Activated CD4-positive, alpha-beta memory T cell treated with anti-CD3 and anti-CD28 coated beads for 36 hours (primary cell): Measurements from ENCODE around the gene RNF44. TPM values are rescaled to one million over a fixed set of nuclear protein-coding genes. Genes with fewer than 3 reads are reported as not detected.

Experiments used
- CTCF ChIA-PET: fragments of 350-600 bp; sonication (Branson Sonifier 250); formaldehyde crosslinking; loops from one replicate; lab custom pipeline; 2021; ENCODE audit warnings: antibody characterized with exemption, inconsistent platforms; lab: Charles Lee
- POLR2A ChIA-PET: fragments of 350-600 bp; sonication (Branson Sonifier 250); formaldehyde crosslinking; loops from one replicate; lab custom pipeline; 2021; ENCODE audit warnings: antibody characterized with exemption; lab: Charles Lee
- DNase-seq: peaks from one replicate; pipeline ENCODE4 v3.0.0-alpha.2; 2020
- H3K27ac Mint-ChIP-seq: one replicate; pipeline ENCODE4 v1.8.0; 2021; ENCODE audit warnings: mixed read lengths
- H3K27me3 Mint-ChIP-seq: one replicate; pipeline ENCODE4 v1.8.0; 2021; ENCODE audit warnings: mixed read lengths
- H3K36me3 Mint-ChIP-seq: one replicate; pipeline ENCODE4 v1.8.0; 2021; ENCODE audit warnings: mixed read lengths
- H3K4me1 Mint-ChIP-seq: one replicate; pipeline ENCODE4 v1.8.0; 2021; ENCODE audit warnings: low read depth, mixed read lengths
- H3K4me3 Mint-ChIP-seq: one replicate; pipeline ENCODE4 v1.8.0; 2021; ENCODE audit warnings: mild to moderate bottlenecking, mixed read lengths
- H3K9me3 Mint-ChIP-seq: one replicate; pipeline ENCODE4 v1.8.0; 2021; ENCODE audit warnings: mixed read lengths
- intact Hi-C: fragments of 100-400 bp; cut with micrococcal nuclease; formaldehyde crosslinking; loops from one replicate; pipeline ENCODE4 v1.15.1; 2023
- total RNA-seq, 2 experiments: library from RNA; stranded (reverse); gene quantifications; one replicate each; pipeline ENCODE4 v1.2.3, GENCODE V29; 2021

RNF44 gene
- total RNA-seq, 2 experiments from 2014 or later: 61.9 to 68.1 TPM

DNA sequence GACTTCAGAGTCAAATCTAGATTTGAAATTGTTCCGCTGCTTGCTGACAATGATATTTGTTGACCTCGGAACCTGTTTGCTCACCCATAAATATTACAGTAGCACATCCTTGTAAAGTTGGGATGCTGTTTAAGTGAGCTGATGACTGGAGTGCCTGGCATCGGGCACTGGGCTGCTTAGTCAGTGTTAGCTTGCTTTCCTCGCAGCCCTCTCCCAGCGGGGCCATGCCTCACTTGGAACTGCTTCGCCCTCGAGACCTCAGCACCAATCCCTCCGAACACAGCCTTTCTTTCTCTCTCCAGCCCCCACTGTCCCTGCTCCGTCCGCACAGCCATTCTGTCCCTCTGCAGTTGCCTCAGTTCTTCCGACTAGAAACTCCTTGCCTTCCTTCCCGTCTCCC lies 23.4 kb downstream of the RNF44 start:
- peaks cover 12% of the 10 kb centered on the region for H3K4me1 Mint-ChIP-seq
- no peak overlapping the region for H3K27ac Mint-ChIP-seq
- DNase-seq: no peak
- no peak overlapping the region for H3K4me3 Mint-ChIP-seq
- H3K36me3 Mint-ChIP-seq: no peaks in the 10 kb centered on the region
- intact Hi-C loops: no loop called here
- H3K9me3 Mint-ChIP-seq: no peaks in the 10 kb centered on the region
- CTCF ChIA-PET: no interaction called here
- POLR2A ChIA-PET: no interaction called here
- no peaks in the 10 kb centered on the region for H3K27me3 Mint-ChIP-seq

DNA sequence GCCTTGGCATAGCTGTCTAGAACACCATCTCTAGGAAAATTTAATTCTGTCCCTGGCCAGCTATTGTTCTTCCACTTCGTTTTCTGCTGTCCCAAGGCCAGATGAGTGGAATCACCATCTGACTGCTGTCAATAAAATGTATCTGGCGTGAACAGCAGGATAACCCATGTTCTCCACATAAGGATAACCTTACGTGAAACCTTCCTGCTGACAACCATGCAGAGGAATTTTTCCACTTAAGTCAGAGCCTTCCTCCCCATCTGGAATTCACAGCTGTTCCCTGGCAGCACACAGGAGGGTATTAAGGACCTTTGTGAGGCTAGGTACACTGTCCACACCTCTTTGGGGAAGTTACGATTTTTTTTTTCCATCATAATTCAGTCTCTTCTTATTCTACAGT lies 28.6 kb downstream of the RNF44 start:
- no peak overlapping the region for H3K27ac Mint-ChIP-seq
- POLR2A ChIA-PET: no interaction called here
- intact Hi-C loops: no loop called here
- H3K9me3 Mint-ChIP-seq: no peaks in the 10 kb centered on the region
- peaks cover 29% of the 10 kb centered on the region for H3K36me3 Mint-ChIP-seq
- CTCF ChIA-PET: interaction anchor here (2.6 kb wide), 1 partner anchor 92 kb away, joined by 5 read pairs; no protein-coding TSS in a partner anchor
- no peak overlapping the region for H3K4me3 Mint-ChIP-seq
- peaks cover 4% of the 10 kb centered on the region for H3K4me1 Mint-ChIP-seq
- DNase-seq: no peak
- no peaks in the 10 kb centered on the region for H3K27me3 Mint-ChIP-seq

GRCh38 chr5:176507911-176508310 lies 29.3 kb downstream of the RNF44 start:
- intact Hi-C loops: no loop called here
- Mint-ChIP-seq H3K4me1 (peaks cover 4% of the 10 kb centered on the region), H3K4me3 (no peak overlapping the region), H3K36me3 (peaks cover 35% of the 10 kb centered on the region), H3K27me3 (no peaks in the 10 kb centered on the region), H3K27ac (no peak overlapping the region), H3K9me3 (no peaks in the 10 kb centered on the region)
- ChIA-PET POLR2A (no interaction called here), CTCF (interaction anchor here (2.6 kb wide), 1 partner anchor 91 kb away, joined by 5 read pairs; no protein-coding TSS in a partner anchor)
- DNase-seq: no peak

- H3K4me3 Mint-ChIP-seq: no peak overlapping the region
- CTCF ChIA-PET: no interaction called here
- H3K27ac Mint-ChIP-seq: no peak overlapping the region
- no peak for DNase-seq
- no peaks in the 10 kb centered on the region for H3K4me1 Mint-ChIP-seq
- peaks cover 52% of the 10 kb centered on the region for H3K36me3 Mint-ChIP-seq
- intact Hi-C loops: no loop called here
- no peaks in the 10 kb centered on the region for H3K27me3 Mint-ChIP-seq
- POLR2A ChIA-PET: no interaction called here
- no peaks in the 10 kb centered on the region for H3K9me3 Mint-ChIP-seq
These were observed 33.7 kb downstream of the RNF44 start for GRCh38 chr5:176503496-176503895.

DNA sequence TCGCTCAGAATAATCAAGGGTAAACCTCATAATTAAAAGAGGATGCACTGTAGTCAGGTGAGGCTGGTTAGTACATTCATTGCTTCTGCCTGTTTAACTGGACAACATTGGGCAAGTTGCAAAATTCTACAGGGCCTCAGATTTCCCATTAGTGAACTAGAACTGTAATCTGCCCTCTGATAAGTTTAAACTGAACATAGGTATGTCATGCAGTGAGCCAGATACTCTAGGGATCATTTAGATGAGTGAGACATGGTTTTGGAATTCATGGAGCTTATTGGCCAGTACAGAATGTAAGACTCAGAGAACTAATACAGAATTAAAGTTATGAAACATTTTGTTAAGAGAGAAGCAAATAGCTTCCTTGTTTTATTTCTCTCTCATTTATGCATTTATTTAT lies 35.9 kb downstream of the RNF44 start:
- Mint-ChIP-seq H3K27me3 (no peaks in the 10 kb centered on the region), H3K4me3 (no peak overlapping the region), H3K4me1 (no peaks in the 10 kb centered on the region), H3K27ac (no peak overlapping the region), H3K36me3 (peaks cover 46% of the 10 kb centered on the region), H3K9me3 (no peaks in the 10 kb centered on the region)
- DNase-seq: no peak
- ChIA-PET CTCF (interaction anchor here (1.0 to 1.1 kb wide), 2 partner anchors 41 to 53 kb away, joined by 3 read pairs; partner anchors contain the start of gene FAF2), POLR2A (no interaction called here)
- intact Hi-C loops: no loop called here

DNA sequence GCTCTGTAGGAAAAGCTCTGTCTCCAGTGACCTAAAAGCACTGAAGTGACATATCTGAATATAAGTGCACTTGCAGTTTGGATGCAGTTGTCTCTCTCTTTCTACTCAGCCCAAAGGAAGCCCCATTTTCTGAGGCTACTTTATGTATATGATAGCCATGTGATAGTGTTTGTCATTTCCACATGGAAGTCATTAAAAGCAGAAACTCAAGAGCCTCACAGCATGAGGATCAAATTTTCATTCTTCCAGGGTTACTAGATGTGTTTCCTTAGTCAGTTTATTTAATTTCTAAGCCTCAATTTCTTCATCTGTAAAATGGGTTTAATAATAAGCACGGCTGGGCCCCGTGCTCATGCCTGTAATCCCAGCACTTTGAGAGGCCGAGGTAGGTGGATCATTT lies 36.7 kb downstream of the RNF44 start:
- no peaks in the 10 kb centered on the region for H3K4me1 Mint-ChIP-seq
- H3K4me3 Mint-ChIP-seq: no peak overlapping the region
- ChIA-PET CTCF (no interaction called here), POLR2A (no interaction called here)
- DNase-seq: no peak
- H3K27me3 Mint-ChIP-seq: no peaks in the 10 kb centered on the region
- H3K36me3 Mint-ChIP-seq: peaks cover 49% of the 10 kb centered on the region
- no peak overlapping the region for H3K27ac Mint-ChIP-seq
- intact Hi-C loops: no loop called here
- no peaks in the 10 kb centered on the region for H3K9me3 Mint-ChIP-seq

GRCh38 chr5:176499273-176499672 lies 37.9 kb downstream of the RNF44 start:
- no peak overlapping the region for H3K4me3 Mint-ChIP-seq
- H3K4me1 Mint-ChIP-seq: no peaks in the 10 kb centered on the region
- H3K36me3 Mint-ChIP-seq: peaks cover 43% of the 10 kb centered on the region
- POLR2A ChIA-PET: no interaction called here
- intact Hi-C loops: no loop called here
- no peak overlapping the region for H3K27ac Mint-ChIP-seq
- H3K9me3 Mint-ChIP-seq: no peaks in the 10 kb centered on the region
- DNase-seq: no peak
- CTCF ChIA-PET: interaction anchor here (0.6 kb wide), 1 partner anchor 71 kb away, joined by 3 read pairs; no protein-coding TSS in a partner anchor
- no peaks in the 10 kb centered on the region for H3K27me3 Mint-ChIP-seq

GRCh38 chr5:176497852-176498251 lies 39.4 kb downstream of the RNF44 start:
- POLR2A ChIA-PET: no interaction called here
- no peak for DNase-seq
- H3K27me3 Mint-ChIP-seq: no peaks in the 10 kb centered on the region
- no peak overlapping the region for H3K4me3 Mint-ChIP-seq
- H3K36me3 Mint-ChIP-seq: peaks cover 43% of the 10 kb centered on the region
- no peaks in the 10 kb centered on the region for H3K9me3 Mint-ChIP-seq
- H3K27ac Mint-ChIP-seq: no peak overlapping the region
- H3K4me1 Mint-ChIP-seq: no peaks in the 10 kb centered on the region
- intact Hi-C loops: no loop called here
- CTCF ChIA-PET: interaction anchor here (0.6 kb wide), 1 partner anchor 536 kb away, joined by 3 read pairs; no protein-coding TSS in a partner anchor

DNA sequence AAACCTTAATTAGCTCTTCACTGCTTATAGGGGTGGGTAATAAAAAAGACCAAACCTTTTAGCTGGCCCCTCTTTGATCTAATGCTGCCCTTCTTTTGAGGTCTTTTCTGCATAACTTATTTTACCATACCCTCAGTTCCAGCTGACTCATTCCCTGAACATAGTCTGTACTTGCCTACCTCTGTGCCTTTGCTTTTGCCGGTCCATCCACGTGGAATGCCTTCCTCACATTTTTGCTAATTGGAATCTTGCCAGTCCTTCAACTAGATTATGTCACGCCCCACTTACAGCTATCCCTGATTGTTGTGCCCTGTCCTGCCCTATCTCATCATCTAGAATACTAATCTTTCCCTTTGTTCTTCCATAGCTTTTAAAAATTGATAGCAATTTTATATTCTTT lies 44.8 kb downstream of the RNF44 start:
- CTCF ChIA-PET: no interaction called here

DNA sequence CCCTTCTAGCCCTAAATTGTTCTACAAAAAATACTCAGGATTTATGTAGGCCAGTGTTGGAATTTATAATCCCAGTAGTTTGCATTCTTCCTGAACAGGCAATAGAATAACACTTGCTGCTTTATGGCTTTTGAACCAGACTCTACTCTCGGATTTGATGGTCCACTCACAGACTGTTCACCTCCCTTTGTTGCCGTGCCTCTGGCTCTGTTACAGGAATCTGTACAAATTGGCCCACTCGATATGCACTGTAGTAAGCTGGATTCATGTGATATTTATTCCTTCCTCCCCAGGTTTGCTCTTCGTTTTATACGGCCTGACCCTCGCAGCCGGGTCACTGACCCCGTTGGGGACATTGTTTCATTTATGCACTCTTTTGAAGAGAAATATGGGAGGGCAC lies 45.3 kb downstream of the RNF44 start:
- H3K4me3 Mint-ChIP-seq: no peak overlapping the region
- no peaks in the 10 kb centered on the region for H3K27me3 Mint-ChIP-seq
- H3K36me3 Mint-ChIP-seq: peaks cover 47% of the 10 kb centered on the region
- intact Hi-C loops: no loop called here
- ChIA-PET POLR2A (no interaction called here), CTCF (no interaction called here)
- no peaks in the 10 kb centered on the region for H3K9me3 Mint-ChIP-seq
- H3K4me1 Mint-ChIP-seq: peaks cover 13% of the 10 kb centered on the region
- H3K27ac Mint-ChIP-seq: no peak overlapping the region
- no peak for DNase-seq

More for the DNA sequence above, 44.8 kb downstream of the RNF44 start:
- Mint-ChIP-seq H3K27me3 (no peaks in the 10 kb centered on the region), H3K4me3 (no peak overlapping the region), H3K36me3 (peaks cover 45% of the 10 kb centered on the region), H3K27ac (no peak overlapping the region), H3K9me3 (no peaks in the 10 kb centered on the region), H3K4me1 (peaks cover 11% of the 10 kb centered on the region)
- no peak for DNase-seq
- intact Hi-C loops: no loop called here
- POLR2A ChIA-PET: no interaction called here

DNA sequence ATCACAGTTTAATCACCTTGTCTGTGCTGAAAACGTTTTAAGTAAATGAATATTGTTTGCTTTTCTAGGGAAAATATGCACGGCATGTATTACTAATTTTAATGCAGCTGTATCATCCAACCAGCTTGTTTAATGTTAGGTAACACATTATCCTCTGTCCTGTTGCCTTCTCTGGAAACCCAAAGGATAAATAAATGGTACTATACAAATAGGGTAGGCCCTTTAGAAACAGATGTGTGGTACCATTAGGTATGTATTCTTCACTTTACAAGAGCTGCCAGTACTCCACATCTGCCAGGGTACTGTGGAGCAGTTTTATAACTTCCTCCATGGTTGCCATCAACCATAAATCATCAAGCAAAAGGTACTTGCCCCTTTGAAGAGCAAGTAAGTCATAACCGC lies 46.1 kb downstream of the RNF44 start:
- H3K36me3 Mint-ChIP-seq: peaks cover 47% of the 10 kb centered on the region
- intact Hi-C loops: no loop called here
- H3K9me3 Mint-ChIP-seq: no peaks in the 10 kb centered on the region
- no peak for DNase-seq
- CTCF ChIA-PET: no interaction called here
- peaks cover 20% of the 10 kb centered on the region for H3K4me1 Mint-ChIP-seq
- H3K27me3 Mint-ChIP-seq: no peaks in the 10 kb centered on the region
- H3K4me3 Mint-ChIP-seq: no peak overlapping the region
- no peak overlapping the region for H3K27ac Mint-ChIP-seq
- POLR2A ChIA-PET: no interaction called here

GRCh38 chr5:176490301-176490700 lies 46.9 kb downstream of the RNF44 start:
- POLR2A ChIA-PET: no interaction called here
- DNase-seq: no peak
- H3K4me3 Mint-ChIP-seq: no peak overlapping the region
- no peaks in the 10 kb centered on the region for H3K27me3 Mint-ChIP-seq
- H3K27ac Mint-ChIP-seq: no peak overlapping the region
- intact Hi-C loops: no loop called here
- peaks cover 44% of the 10 kb centered on the region for H3K36me3 Mint-ChIP-seq
- peaks cover 21% of the 10 kb centered on the region for H3K4me1 Mint-ChIP-seq
- CTCF ChIA-PET: interaction anchor here (1.4 kb wide), 1 partner anchor 43 kb away, joined by 3 read pairs; no protein-coding TSS in a partner anchor
- no peaks in the 10 kb centered on the region for H3K9me3 Mint-ChIP-seq

- POLR2A ChIA-PET: no interaction called here
- H3K4me1 Mint-ChIP-seq: peaks cover 28% of the 10 kb centered on the region
- CTCF ChIA-PET: no interaction called here
- intact Hi-C loops: loop anchor here (5.0 kb wide), 1 partner anchor 43 kb away; no protein-coding TSS in a partner anchor
- H3K4me3 Mint-ChIP-seq: no peak overlapping the region
- H3K27ac Mint-ChIP-seq: no peak overlapping the region
- no peaks in the 10 kb centered on the region for H3K27me3 Mint-ChIP-seq
- H3K36me3 Mint-ChIP-seq: peaks cover 38% of the 10 kb centered on the region
- no peaks in the 10 kb centered on the region for H3K9me3 Mint-ChIP-seq
- DNase-seq: no peak
These were observed 48.1 kb downstream of the RNF44 start for GRCh38 chr5:176489077-176489476.
